ENCODE measurements around the gene NEK1.

- no peak for TF ChIP-seq POLR2A (IDR thresholded peaks at IDR 0.05; ENCODE audit: low read length)
- no peak for TF ChIP-seq GATA1 (IDR thresholded peaks at IDR 0.05; ENCODE audit: low read depth, low read length)
Measured at GRCh38 chr4:169428376-169428775, 184.0 kb downstream of the NEK1 start.

Measured in erythroblast (primary cell).